ENCODE measurements around the gene ZNF639.

ZNF639 gene

DNA sequence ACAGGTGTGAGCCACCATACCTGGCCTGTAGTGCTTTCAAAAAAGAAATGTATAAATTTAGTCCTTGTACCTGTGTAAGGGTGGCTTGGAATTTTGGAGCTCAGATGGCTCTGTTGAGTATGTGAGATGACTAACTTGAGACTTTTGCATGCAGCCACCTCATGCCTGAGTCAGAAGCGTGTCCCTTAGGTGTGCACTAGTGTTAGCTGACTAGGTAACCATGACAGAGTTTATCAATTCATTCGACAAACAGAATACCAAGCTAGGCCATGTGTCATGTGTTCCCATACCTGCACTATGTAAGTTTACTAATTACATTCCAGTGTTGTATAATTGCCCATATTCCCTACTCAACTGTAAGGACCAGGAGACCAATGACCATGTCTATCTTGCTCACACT is 4.0 kb upstream of the ZNF639 start:
- no peak for DNase-seq

DNA sequence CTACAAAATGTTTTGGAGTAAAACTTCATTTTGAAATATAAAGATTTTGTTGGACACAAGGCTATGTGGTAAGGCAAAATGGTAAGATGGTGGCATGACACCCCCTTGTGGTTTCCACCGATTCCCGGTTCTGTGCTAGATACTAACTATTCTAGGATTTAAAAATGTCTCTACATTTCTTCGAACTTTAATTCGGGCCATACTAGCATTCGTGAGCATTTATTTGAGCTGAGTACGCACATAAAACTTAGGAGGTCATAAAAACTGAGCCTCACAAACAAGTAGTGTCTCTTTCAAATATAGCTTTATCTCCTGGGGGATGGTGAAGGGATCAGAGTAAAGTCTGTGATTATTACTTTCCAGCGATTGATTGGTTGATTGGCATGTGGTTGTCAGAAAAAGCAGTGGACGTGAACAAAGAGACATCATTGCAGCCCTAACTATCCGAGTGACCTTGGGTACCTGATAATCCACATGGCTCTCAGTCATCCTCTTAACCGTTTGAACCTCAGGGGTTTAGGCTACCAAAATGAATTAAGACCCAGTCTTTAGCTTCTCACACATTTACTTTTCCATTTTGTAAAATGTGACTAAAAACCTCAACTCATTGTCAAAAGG is 1.1 kb upstream of the ZNF639 start:
- DNase-seq: peak; percentile 41

DNA sequence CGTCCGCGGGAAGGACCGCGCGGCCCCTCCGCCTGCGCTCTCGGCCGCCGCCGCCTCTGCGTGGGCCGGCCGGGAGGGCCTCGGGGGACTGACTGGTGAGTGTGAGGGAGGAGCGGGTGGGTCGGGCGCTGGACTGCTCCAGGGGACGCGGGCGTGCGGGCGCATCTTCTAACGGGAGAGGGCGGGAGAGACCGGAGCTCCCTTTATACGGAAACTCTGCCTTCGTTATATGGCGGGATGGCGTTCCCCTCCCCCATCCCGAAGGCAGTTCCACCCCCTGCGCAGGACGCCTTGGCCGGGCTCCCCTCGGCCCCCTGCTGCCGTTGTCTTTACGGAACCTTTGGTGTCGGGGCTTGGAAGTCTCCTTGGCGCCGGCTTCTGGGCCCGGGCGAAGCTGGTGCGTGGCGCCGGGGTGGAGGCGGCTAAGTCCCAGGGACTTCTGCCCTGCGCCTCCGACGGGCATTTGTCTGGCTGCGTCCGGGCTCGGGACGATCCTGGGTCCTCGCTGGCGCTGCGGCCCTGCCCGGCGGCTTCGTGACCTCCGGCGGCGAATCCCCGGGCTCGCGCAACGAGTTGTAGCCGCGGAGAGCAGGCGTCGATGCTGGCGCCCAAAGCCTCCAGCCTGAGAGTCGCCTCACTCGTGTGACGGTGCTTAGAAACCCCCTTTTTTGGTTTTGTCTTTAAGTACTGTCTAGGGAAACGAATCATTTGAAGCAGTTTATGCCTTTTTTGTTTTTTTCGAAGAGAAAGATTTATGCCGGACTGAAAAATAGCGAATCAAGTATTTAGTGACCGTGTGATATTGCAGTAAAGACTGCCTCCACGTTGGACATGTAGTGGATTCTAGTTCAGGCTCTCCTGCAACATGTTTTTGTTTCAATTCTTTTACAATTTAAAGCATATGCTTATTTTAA is 623 bp downstream of the ZNF639 start:
- DNase-seq: peak; percentile 84

DNA sequence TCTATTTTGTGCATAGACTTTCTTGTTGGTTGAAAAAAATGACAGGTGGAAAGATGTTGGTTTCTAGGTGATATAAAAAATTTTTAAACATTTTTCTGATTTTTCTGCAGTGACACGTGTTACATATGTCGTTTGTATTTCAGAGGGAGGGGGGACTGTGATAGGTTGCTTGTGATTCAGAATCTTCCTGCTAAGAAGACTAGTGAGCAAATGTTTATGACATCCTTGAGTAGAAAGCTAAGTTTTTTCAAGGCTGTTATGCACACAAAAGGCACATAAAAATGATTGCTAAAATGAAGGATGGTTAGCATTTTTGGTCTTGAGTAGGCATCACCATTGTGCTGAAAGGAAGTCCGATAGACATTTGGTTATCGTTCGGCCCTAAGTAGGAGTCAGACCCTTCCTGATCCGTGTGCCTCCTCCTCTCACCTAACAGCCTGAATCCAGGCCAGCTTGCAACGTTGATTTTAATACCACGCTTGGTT is 1.5 kb downstream of the ZNF639 start:
- DNase-seq: no peak

DNA sequence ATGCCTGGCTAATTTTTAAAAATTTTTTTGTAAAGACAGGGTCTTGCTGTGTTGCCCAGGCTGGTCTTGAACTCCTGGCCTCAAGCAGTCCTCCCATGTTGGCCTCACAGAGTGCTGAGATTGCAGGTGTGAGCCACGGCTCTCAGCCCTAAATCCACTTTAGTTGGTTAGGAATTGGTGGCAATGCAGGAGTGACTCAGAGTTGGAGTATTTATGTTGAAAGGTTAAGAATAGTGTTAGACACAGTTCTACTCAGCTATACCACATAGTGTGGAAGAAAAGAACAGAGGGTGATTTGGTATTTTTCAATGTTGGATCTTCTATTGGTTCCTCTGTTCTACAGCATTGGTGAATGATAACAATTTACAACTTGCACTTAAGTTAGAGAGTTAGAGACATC is 7.6 kb downstream of the ZNF639 start:
- no peak for DNase-seq

DNA sequence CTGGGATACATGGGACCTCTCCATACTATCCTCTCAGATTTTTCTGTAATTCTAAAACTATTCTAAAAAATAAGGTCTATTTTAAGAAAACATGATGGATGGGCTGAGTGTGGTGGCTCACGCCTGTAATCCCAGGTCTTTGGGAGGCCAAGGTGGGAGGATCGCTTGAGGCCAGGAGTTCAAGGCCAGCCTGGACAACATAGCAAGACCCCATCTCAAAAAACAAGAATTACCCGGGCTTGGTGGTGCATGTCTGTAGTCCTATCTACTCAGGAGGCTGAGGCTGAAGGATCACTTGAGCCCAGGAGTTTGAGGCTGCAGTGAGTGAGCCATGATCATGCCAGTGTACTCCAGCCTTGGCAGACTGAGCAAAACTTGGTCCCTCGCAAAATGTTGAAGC is 9.4 kb downstream of the ZNF639 start:
- DNase-seq: no peak

DNA sequence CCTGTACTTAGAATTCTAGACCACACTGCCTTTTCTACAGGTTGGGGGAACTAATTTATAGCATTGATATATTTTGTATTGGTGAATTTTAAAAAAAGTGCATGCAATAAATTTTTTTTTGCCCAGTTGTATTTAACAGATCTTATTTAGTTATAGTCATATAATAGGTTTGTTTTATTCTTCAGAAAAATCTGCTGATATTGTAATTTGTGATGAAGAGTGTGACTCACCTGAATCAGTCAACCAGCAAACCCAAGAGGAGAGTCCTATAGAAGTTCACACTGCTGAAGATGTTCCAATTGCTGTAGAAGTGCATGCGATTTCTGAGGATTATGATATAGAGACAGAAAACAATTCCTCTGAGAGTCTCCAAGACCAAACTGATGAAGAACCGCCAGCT is 10.3 kb downstream of the ZNF639 start:
- DNase-seq: no peak

DNA sequence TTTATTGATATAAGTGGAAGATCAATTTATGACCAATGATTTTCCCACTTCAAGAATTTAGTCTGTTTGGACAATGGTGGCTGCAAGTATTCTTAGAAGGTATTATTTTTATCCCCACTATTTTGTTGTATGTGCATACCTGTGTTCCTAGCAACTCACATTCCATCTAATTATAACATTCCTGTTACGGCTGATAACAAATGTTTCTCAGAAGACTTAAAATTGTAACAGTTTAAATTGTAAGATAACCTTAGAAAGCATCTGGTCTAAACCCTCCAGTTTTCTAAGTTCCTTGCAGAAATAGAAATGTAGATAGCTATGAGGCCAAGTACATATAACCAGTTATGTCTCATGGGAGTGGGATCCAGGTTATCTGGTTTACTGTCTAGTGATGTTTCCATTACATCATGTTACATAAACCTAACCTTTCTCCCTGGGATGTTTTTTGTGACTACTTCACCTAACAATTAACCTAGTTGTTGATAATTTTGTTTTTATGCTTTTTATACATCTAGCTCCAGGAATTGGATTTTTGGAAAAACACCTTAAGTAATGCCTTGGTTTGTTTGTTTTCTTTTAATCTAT is 13.6 kb downstream of the ZNF639 start:
- no peak for DNase-seq

DNA sequence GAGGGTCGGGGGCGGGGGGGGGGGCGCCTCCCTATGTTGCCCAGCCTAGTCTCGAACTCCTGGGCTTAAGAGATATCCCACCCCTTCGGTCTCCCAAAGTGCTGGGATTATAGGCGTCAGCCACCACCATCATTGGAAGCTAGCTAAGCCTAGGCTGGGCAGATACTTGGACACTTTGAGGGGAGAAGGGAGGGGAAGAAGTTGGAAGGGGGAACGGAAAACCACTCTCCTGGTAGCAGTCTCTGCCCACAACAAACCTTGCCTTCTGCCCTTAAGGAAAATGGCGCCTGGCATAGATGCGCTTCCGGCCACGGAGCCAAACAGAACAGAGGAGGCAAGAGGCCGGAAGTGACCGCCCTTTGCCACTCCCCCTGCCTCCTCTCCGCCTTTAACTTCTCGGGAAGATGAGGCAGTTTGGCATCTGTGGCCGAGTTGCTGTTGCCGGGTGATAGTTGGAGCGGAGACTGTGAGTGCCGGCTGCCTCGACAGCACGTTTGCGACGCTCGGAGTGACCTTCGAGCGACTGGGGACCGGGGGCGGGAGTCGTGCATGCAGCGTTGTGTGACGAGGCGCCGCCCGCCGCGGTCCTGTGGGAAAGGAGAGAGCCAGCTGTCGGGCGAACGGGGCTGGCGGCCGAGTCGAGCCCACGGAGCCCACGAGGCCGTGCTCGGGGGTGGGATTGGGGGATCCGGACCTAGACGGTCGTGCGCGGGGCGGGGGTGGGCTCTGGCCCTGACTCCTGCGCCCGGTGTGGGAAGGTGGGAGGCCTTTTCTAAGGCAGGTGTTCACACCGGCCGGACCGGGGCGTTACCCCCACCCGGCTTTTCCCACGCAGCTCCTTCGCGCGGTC is 24.7 kb downstream of the ZNF639 start, which contains the start of gene MFN1:
TSS of gene MFN1 (plus strand) at position 365 of the 850 bp plus-strand sequence. CDS start 1,143 bp downstream, outside the sequence.
- DNase-seq: peak; percentile 98

DNA sequence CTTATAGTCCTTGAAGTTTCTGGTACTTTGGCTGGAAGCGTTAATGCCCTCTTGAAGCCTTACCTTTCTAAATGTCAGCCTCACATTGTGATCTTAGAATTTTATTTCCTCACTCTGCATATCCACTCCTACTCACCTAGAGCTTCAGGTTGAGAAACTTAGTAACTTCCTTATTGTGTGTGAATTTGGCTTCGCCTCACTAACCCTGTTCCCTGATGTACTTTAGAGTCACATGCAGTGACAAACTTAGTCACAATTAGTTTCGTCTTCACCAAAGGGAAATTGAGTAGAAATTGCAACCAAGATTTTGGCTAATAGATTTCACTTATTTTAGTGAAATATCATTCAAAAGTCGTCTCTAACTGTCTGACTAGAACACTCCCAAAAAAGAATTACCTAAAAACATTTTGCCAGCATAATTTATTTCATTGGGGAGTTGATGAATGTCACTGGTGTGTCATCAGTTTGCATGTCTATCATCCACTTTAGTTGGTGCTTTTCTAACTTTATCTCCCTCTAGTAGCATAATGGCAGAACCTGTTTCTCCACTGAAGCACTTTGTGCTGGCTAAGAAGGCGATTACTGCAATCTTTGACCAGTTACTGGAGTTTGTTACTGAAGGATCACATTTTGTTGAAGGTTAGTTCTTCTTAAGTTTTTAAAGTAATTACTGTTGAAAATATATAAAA is 25.6 kb downstream of the ZNF639 start:
- DNase-seq: no peak

DNA sequence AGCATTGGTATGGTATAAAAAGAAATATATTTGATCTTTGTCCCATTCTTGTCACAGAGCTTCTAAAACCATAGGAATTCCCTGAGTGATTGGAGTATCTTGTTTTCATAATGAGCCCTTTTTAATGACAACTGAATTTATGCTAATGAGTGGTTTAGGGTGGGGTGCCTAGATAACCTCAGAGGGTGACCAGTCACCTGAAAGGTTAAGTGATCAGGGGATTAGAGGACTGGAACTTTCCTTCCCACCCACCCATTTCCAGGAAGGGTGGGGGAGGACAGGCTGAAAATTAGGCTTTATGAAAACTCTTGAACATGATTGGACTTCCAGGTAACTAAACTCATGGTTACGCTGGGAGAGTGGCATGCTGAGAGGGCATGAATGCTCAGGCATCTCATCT is 33.2 kb downstream of the ZNF639 start:
- no peak for DNase-seq

DNA sequence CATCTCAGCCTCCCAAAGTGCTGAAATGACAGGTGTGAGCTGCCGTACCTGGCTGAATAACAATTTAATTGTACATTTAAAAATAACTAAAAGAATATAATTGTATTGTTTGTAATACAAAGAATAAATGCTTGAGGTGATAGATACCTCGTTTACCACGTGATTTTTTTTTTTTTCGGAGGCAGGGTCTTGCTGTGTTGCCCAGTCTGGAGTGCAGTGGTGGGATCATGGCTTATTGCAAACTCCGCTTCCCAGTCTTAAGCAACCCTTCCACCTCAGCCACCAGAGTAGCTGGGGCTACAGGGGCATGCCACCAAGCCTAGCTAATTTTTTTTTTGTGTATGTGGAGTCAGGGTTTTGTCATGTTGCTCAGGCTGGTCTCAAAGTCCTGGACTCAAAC is 40.5 kb downstream of the ZNF639 start:
- DNase-seq: no peak

DNA sequence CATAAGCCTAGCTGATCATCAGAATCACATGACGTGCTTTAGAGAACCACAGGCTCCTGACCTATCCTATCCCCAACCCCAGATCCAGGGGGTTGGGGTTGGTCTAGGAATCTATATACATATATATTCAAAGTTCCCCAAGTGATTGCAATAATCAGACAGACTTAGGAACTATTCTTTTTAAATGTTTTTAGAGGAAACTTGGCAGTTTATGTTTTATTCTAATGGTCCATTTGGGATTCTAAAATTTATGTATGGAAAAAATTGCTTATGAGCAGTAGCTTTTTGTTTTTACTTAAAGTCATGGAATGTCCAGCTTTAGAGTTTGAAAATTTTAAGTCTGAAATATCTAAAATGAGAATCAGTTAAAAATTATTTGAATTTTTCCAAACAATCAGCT is 46.8 kb downstream of the ZNF639 start:
- no peak for DNase-seq

DNA sequence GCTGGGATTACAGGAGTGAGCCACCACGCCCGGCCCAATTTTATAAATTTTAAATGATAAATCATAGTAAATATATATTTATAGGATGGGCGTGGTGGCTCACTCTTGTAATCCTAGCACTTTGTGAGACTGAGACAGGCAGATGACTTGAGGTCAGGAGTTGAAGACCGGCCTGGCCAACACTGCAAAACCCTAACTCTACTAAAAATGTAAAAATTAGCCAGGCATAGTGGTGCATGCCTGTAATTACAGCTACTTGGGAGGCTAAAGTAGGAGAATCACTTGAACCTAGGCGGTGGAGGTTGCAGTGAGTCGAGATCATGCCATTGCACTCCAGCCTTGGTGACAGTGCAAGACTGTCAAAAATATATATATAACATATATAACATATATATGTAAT is 51.1 kb downstream of the ZNF639 start:
- no peak for DNase-seq

DNA sequence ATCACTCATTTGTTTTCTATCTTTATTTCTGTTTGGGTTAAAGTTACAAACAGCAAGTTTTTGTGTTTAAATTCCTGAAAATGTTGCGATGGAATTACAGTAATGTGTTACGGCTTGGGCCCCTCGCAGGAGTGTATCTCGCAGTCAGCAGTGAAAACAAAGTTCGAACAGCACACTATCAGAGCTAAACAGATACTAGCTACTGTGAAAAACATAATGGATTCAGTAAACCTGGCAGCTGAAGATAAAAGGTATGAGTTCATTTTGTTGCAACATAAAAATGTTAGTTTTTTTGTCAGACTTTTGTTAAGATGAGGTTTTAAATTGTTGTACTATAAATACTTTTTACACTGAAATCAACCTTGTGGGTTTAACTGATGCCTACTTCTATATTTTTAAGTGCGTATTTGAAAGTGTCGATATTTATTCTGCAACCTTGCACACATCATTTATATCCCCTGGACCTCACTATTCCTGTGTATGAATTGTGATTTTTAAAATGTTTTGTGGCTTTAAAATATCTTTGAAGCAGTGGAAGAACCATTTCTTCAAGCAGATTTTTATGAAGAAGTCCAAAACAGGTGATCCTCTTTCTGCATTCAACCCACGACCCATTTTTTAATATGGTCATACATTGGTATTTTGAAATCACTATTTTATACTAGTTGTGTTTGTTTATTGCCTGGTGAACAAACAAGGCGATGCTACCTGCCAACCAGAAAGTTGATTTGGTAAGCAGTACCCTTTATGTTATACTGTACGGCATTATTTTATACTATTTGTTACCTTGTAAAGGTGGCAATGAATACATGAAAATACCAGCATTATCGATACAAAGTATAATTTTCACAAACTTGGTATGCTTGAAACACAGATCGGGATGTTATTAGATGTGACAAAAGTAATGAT is 52.5 kb downstream of the ZNF639 start:
- DNase-seq: no peak

DNA sequence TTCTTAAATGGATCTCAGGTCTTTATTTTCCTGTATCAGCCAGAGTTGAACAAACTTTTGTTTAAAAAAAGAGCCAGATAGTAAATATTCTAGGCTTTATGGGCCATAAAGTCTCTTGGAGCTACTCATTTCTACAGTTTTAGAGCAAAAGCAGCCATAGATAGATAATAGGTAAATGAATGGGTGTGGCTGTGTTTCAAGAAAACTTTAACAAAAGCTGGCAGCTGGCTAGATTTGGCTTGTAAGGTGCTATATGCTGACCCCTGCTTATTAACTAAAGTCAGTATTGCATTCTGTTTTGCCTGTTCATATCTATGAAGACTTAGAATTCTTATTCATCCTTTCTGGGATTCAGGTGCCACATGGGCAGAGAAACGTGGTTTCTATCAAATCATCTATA is 53.6 kb downstream of the ZNF639 start:
- DNase-seq: no peak

Data from femur (tissue), 1 donor.